ENCODE measurements around the gene CAPN14.

CAPN14 gene

GRCh38 chr2:31221544-31221943, 4.2 kb upstream of the CAPN14 start:
- TF ChIP-seq CREB1 (IDR thresholded peaks at IDR 0.05; ENCODE audit: low read depth) (no peak), NFIC (IDR thresholded peaks at IDR 0.05) (no peak), FOXM1 (IDR thresholded peaks at IDR 0.05; ENCODE audit: borderline replicate concordance, low read depth) (no peak), EP300 (IDR thresholded peaks at IDR 0.05; ENCODE audit: borderline replicate concordance) (no peak), CEBPB (IDR thresholded peaks at IDR 0.05) (no peak), USF1 (IDR thresholded peaks at IDR 0.05) (no peak), TCF12 (IDR thresholded peaks at IDR 0.05; ENCODE audit: low read depth) (no peak), TAF1 (IDR thresholded peaks at IDR 0.05; ENCODE audit: low read depth) (no peak), RAD21 (IDR thresholded peaks at IDR 0.05; ENCODE audit: low read depth) (no peak), EGR1 (IDR thresholded peaks at IDR 0.05) (no peak), ZBTB7A (IDR thresholded peaks at IDR 0.05; ENCODE audit: low read depth) (no peak), TEAD4 (IDR thresholded peaks at IDR 0.05) (no peak), YY1 (IDR thresholded peaks at IDR 0.05; ENCODE audit: low read depth) (no peak)
- TF ChIP-seq, protein P1, sequence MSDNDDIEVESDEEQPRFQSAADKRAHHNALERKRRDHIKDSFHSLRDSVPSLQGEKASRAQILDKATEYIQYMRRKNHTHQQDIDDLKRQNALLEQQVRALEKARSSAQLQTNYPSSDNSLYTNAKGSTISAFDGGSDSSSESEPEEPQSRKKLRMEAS (IDR thresholded peaks at IDR 0.05), result no peak
- TF ChIP-seq, protein P2, sequence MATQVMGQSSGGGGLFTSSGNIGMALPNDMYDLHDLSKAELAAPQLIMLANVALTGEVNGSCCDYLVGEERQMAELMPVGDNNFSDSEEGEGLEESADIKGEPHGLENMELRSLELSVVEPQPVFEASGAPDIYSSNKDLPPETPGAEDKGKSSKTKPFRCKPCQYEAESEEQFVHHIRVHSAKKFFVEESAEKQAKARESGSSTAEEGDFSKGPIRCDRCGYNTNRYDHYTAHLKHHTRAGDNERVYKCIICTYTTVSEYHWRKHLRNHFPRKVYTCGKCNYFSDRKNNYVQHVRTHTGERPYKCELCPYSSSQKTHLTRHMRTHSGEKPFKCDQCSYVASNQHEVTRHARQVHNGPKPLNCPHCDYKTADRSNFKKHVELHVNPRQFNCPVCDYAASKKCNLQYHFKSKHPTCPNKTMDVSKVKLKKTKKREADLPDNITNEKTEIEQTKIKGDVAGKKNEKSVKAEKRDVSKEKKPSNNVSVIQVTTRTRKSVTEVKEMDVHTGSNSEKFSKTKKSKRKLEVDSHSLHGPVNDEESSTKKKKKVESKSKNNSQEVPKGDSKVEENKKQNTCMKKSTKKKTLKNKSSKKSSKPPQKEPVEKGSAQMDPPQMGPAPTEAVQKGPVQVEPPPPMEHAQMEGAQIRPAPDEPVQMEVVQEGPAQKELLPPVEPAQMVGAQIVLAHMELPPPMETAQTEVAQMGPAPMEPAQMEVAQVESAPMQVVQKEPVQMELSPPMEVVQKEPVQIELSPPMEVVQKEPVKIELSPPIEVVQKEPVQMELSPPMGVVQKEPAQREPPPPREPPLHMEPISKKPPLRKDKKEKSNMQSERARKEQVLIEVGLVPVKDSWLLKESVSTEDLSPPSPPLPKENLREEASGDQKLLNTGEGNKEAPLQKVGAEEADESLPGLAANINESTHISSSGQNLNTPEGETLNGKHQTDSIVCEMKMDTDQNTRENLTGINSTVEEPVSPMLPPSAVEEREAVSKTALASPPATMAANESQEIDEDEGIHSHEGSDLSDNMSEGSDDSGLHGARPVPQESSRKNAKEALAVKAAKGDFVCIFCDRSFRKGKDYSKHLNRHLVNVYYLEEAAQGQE (IDR thresholded peaks at IDR 0.05; ENCODE audit: low read depth), result no peak

- TF ChIP-seq YY1 (IDR thresholded peaks at IDR 0.05; ENCODE audit: low read depth) (no peak), EGR1 (IDR thresholded peaks at IDR 0.05) (no peak), RAD21 (IDR thresholded peaks at IDR 0.05; ENCODE audit: low read depth) (no peak), TAF1 (IDR thresholded peaks at IDR 0.05; ENCODE audit: low read depth) (no peak)
Observed at GRCh38 chr2:31219131-31219969, 2.0 kb upstream of the CAPN14 start.

GRCh38 chr2:31216734-31217133, 581 bp downstream of the CAPN14 start:
- TF ChIP-seq CEBPB (IDR thresholded peaks at IDR 0.05) (no peak), EGR1 (IDR thresholded peaks at IDR 0.05) (no peak), CREB1 (IDR thresholded peaks at IDR 0.05; ENCODE audit: low read depth) (no peak), YY1 (IDR thresholded peaks at IDR 0.05; ENCODE audit: low read depth) (no peak), RAD21 (IDR thresholded peaks at IDR 0.05; ENCODE audit: low read depth) (no peak), TEAD4 (IDR thresholded peaks at IDR 0.05) (no peak), FOXM1 (IDR thresholded peaks at IDR 0.05; ENCODE audit: borderline replicate concordance, low read depth) (no peak)

DNA sequence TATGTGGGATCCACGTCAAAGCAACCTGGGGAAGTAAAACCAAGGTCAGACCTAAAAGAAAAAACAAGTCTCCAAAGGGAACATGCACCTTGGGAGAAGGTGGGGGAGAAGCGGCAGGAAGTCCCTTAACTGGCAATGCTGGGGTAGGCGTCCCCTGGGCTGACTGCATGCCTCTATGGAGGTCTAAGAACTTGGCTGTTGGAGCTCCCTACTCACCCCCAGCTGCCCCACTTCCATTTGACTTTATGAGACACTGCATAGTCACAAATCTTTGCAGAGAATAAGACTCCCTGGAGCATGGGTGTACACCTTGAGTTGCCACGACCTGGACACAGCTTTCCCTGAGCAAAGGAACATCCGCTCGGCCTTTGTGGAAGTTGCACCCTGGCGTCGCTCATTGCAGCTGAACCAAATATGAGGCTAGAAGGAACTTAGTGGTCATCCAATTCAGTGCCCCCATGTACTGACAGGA, 2.8 kb downstream of the CAPN14 start:
- no peak for TF ChIP-seq FOXM1 (IDR thresholded peaks at IDR 0.05; ENCODE audit: borderline replicate concordance, low read depth)
- no peak for TF ChIP-seq USF1 (IDR thresholded peaks at IDR 0.05)
- TF ChIP-seq RAD21 (IDR thresholded peaks at IDR 0.05; ENCODE audit: low read depth), result no peak
- no peak for TF ChIP-seq NFIC (IDR thresholded peaks at IDR 0.05)
- no peak for TF ChIP-seq TAF1 (IDR thresholded peaks at IDR 0.05; ENCODE audit: low read depth)
- TF ChIP-seq, protein P1 (IDR thresholded peaks at IDR 0.05), result no peak
- TF ChIP-seq TCF12 (IDR thresholded peaks at IDR 0.05; ENCODE audit: low read depth), result no peak
- no peak for TF ChIP-seq TEAD4 (IDR thresholded peaks at IDR 0.05)

GRCh38 chr2:31213601-31214443, 3.5 kb downstream of the CAPN14 start:
- TF ChIP-seq TAF1 (IDR thresholded peaks at IDR 0.05; ENCODE audit: low read depth) (no peak), TCF12 (IDR thresholded peaks at IDR 0.05; ENCODE audit: low read depth) (no peak), YY1 (IDR thresholded peaks at IDR 0.05; ENCODE audit: low read depth) (no peak), RAD21 (IDR thresholded peaks at IDR 0.05; ENCODE audit: low read depth) (no peak), ZBTB7A (IDR thresholded peaks at IDR 0.05; ENCODE audit: low read depth) (no peak), FOXM1 (IDR thresholded peaks at IDR 0.05; ENCODE audit: borderline replicate concordance, low read depth) (no peak), NFIC (IDR thresholded peaks at IDR 0.05) (no peak), CREB1 (IDR thresholded peaks at IDR 0.05; ENCODE audit: low read depth) (no peak), CEBPB (IDR thresholded peaks at IDR 0.05) (no peak), EP300 (IDR thresholded peaks at IDR 0.05; ENCODE audit: borderline replicate concordance) (no peak), TEAD4 (IDR thresholded peaks at IDR 0.05) (no peak), USF1 (IDR thresholded peaks at IDR 0.05) (no peak), EGR1 (IDR thresholded peaks at IDR 0.05) (no peak)
- TF ChIP-seq, protein P2 (IDR thresholded peaks at IDR 0.05; ENCODE audit: low read depth), result no peak
- TF ChIP-seq, protein P1 (IDR thresholded peaks at IDR 0.05), result no peak

Data from Ishikawa (cell line).